T47D (cell line): ENCODE data around the gene KIAA0040.

Source experiments
- DNase-seq, 2 experiments: peaks; one replicate each; pipeline versions ENCODE4 v3.0.0 to v3.0.0-alpha.2; 2011 to 2012; ENCODE audit warnings: low read depth in 1 of 2, low spot score in 1 of 2
- JUND ChIP-seq: IDR thresholded peaks from 2 replicates; pipeline ENCODE4 v1.6.1; 2012; ENCODE audit warnings: low read depth
- in situ Hi-C: cut with HindIII; loops from 2 replicates; pipeline ENCODE4 v1.10.0; 2016; ENCODE audit warnings: low sequenced_read_pairs, low pct_unique_long_range_greater_than_20kb

The KIAA0040 gene

DNA sequence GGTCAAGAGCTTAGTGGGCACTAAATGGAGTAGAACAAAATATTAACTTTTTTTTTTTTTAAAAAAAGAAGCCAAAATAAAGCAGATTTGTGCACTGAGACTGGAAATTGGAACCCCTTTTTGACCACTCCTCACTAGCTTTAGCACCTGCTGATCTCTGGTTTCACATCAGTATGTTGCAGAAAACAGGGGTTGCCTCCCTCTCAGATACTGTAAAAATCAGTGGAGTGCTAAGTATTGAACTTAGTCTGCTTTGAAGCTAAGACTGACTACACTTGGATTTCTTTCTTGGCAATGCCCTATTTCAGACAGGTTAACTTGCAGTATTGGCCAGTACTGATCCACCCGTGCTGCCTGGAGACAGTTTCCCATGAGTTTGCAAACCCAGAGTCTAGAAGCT lies 2.7 kb upstream of the KIAA0040 start:
- in situ Hi-C loops: no loop called here
- DNase-seq: no peak
- TF ChIP-seq JUND: no peak

DNA sequence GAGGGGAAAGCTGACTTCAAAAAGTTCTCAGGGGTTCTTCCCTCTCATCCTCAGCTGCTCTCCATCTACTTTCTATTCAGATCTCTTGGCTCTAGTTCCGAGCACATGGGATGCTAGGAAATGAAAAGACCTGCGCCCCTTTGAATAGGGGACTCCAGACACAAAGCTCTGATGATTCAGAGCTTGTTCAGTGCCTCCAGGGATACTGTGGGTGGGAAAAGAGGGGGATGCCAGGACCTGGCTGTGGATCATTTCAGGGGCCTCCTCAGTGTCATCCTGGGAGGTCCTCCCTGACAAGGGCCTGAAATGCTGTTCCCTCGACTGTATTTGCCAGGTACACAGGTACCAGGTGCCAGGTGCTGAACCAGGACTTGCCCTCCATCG lies 943 bp upstream of the KIAA0040 start:
- in situ Hi-C loops: no loop called here
- TF ChIP-seq JUND: no peak
- DNase-seq: no peak

DNA sequence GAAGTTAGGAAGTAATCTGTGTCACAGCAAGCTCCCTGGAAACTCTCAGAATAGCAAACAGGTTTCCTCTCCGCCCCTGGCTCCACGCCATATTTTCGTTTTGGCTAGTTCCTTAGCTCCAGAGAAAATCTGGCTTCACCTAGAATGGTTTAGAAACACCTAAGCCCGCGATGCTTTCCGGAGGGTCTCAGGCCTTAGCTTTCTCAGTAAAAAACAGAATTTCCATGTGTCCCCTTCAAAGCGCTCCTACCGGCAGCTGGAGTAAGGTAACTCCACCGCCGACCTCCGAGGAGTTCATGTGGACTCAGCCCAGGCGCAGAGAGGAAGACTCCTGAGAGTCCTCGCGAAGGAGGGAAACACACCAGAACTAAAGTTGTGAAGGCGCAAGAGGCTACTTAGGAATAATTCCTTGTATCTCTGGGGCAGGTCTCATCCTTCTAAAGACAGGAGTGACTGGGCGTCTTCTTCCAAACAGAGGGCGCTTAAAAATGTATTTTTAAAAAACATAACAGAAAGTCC lies 406 bp downstream of the KIAA0040 start:
- in situ Hi-C loops: no loop called here
- peak; percentile 69 to 87 for DNase-seq
- TF ChIP-seq JUND: no peak

DNA sequence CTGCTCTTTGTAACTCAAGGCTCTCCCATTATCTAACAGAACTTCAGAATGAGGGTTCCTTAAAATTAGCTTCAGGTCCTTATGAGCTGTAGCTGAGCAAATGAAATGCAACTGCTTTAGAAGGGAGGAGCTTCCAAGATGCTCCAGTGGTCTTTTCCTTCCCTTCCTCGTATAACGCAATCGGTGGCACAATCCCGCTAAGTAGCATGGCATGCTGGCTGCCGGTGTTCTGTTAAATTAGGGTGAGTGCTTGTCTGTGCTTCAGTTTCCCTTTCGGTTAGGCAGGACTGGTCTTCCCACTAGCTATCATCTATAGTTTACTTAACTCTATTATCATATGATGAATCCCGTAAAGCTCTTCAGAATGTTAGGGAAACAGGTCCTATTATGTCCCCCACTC lies 917 bp downstream of the KIAA0040 start:
- DNase-seq: peak in 1 of 2 experiments; percentile 26
- no peak for TF ChIP-seq JUND
- in situ Hi-C loops: no loop called here

DNA sequence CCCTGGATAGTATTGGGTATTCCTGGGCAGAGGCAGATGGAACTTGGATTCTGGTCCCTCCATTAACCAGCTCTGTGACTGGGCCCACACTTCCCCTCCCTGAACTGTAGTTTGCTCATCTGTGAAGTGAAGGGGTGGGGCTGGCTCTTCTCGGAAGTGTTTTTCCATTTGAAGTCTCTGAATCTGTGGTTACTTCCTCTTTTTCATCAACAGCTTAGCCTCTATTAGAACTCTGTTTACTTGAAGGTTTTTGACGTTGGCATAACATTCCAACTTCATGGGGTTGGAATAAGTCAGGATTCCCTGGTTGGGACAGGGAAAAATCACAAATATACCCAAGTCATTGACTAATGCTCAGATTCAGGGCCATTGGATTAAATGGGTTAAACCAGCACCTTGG lies 3.6 kb downstream of the KIAA0040 start:
- in situ Hi-C loops: no loop called here
- DNase-seq: no peak
- TF ChIP-seq JUND: no peak

DNA sequence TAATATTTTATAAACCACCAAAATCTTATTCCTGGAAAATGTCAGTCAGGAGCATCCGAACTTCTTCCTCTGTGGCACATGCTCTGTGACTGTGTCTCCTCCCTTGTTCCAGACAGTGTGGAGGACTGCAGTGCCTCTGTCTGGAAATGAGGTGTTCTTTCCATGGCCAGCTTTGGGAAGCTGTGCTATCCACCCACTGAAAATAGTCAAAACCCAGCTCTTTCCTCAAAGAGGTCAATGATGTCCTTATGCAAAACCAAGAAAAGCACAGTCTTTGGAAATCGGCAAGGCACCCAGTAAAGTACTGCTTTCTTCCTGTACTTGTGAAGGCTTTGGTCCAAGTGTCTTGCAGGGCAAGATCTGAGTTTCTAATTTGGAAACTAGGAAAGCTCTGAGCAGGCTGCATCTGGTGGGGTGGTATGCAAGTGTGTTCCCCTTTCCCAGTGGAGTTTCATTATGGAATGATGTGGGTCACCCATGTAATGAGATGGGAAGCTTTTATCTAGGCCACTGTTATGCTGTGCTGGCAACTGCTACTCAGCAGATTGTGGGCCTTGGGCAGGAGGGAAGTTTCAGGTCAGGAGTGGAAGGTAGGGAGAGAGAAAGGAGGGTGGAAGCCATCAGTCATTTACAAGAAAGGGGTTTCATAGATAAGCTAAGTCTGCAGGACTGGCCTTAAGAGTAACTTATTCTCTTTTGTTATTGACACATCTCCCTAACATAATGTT lies 6.0 kb downstream of the KIAA0040 start:
- no peak for TF ChIP-seq JUND
- in situ Hi-C loops: no loop called here
- DNase-seq: no peak

DNA sequence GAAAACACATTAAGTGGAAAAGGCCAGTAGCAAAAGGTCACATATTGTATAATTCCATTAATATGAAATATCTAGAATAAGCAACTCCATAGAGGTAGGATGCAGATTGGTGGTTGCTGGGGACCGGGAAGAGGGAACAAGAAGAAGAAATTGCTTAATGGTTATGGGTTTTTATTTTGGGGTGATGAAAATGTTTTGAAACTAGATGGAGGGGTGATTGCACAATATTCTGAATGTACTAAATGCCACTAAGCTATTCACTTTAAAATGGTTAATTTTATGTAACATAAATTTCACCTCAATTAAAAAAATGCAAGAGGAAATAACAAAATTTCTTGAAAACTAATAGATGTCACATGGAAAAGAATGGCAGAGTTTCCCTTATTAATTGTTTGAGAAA lies 6.7 kb downstream of the KIAA0040 start:
- in situ Hi-C loops: no loop called here
- no peak for TF ChIP-seq JUND
- no peak for DNase-seq

DNA sequence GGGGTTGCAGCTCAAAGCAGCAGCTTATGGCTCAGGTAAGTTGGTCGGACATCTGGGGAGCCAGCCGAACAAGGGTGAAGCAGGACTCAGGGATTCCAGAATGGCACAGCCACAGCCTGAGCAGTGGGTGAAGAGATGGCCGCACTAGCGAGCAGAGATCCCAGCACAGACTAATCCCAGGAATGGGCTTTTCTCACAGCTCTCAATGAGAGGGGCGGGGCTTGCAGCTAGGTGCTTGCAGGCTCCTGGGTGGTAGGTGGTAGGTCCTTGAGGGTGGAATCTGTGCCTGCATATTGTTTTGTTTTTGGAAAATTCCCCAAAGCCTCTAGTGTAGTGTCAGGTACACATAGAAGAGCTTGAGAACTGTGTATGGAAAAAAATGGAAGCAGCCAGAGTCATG lies 9.0 kb downstream of the KIAA0040 start:
- in situ Hi-C loops: no loop called here
- no peak for TF ChIP-seq JUND
- no peak for DNase-seq

DNA sequence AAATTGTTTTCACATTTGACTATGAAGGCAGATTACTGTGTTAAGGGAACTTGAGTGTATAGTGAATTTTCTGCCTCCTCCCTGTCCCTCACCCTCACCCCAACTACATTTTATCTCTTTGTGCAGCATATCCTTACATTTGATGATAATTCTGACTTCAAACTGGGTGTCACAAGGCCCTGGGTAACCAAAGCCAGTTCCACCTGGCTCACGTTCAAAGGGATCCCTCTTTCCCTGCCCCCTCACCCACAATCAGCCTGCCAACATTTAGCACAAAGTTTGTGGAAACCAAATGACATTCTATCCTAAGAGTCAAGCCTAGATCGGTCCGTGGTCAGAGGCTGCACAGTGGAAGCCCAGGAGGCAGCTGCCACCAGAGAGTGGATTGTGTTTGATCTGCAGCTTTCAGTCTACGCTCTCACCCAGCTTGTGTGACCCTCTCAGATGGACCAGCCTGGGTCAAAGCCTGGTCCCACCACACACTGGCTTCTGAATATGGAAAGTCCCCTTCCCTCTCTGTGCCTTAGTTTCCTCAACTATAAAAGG lies 10.3 kb downstream of the KIAA0040 start:
- no peak for TF ChIP-seq JUND
- DNase-seq: no peak
- in situ Hi-C loops: no loop called here

DNA sequence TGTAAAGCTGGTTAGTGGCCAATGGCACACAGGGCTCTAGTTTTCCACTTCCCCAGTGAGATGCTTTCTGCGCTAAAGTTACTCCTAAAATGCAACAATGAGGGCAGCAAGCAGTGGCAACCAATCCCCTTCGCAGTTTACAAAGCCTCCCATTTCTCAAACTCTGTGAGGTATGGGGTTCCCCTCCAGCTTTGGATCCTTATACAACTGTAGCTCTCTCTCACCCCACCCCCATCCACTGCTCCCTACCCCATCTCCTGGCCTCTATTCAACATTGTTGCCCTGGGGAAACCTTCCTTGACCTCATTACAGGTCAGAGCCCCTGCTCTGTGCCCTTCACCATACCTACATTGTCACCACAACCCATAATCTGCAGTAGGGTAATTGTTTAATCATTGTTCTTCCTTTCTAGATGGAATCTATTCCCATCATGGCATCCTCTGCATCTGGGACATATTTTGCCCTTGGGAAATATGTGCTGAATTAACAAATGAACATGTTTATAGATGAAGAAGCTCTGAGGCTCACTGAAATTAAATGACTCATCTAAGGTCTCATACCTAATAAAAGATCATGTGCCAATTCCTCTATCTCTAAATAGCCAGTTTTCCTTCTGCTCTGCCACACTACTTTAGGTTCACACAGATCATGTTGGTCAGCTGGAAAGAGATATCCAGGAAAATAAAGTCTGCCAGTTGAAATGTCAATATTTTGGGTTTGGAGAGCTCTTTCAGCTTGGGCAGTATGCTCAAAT lies 12.6 kb downstream of the KIAA0040 start:
- DNase-seq: peak in 1 of 2 experiments; percentile 42
- TF ChIP-seq JUND: no peak
- in situ Hi-C loops: no loop called here

DNA sequence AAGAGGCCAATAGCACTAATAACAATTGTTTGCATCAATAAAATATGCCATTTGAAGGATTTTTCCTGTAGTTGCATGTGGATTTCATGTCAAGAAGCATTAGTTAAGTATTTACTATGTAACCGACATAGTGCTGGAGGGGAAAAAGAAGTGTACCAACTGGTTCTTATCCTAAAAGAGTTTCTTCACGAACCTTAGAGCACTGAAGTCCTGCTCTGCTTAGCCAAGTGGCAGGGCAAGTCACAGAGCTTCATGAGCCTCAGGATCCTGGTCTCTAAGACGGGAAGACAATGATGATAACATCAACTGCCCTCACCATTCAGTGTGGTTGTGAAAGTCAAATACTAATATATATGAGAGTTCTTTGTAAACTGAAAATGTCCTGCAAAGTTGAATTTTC lies 14.1 kb downstream of the KIAA0040 start:
- in situ Hi-C loops: no loop called here
- peak; percentile 62 to 95 for DNase-seq
- no peak; the same call in 1 of the 2 replicates for TF ChIP-seq JUND

DNA sequence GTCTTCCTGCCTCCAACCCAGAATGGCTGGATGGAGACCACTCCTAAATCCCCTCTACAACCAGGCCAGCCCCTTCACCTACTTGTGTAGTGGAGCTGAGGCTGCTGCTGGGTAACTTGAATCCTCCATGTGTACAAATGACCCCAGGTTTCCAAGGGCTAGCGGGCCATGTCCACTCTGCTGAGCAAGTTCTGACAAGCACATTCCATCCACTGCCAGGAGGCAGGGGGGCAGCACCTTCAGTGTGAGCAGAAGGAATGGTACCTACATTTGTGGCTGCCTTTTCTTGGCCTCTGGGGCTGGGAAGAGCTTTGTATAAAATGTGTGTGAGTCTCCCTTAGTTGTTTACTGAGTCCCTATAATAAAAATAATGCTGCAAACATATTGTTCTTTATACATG lies 14.5 kb downstream of the KIAA0040 start:
- in situ Hi-C loops: no loop called here
- TF ChIP-seq JUND: no peak
- DNase-seq: peak; percentile 15 to 84

DNA sequence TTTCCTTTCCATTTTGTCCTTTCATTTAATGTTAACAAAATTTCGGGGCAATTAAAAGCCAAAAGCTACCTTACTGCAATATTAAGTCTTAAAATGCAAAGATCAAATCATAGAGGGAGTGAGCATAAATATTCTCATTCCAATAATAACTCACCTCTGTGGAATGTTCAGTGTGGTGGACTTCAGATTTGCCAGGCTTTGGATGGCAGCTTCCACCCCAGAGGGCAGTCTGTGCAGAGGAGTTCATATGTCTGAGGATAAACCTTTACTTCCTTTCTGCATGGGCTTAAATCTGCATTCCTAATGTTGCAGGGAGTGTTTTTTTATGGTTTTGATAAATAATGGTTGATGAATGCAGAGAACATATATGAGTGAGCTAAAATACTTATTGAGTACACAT lies 16.3 kb downstream of the KIAA0040 start:
- in situ Hi-C loops: no loop called here
- DNase-seq: no peak
- no peak for TF ChIP-seq JUND
